Neural crest cell (in vitro differentiated cells): ENCODE results near the gene ARHGAP15. TPM values are rescaled to one million over a fixed set of nuclear protein-coding genes. Genes with fewer than 3 reads are reported as not detected.

Experiments
- DNase-seq: peaks from one replicate; pipeline ENCODE4 v3.0.0; 2021; ENCODE audit warnings: low read depth, mixed read lengths, low spot score
- H3K27ac Mint-ChIP-seq: one replicate; pipeline ENCODE4 v1.8.0; 2021; ENCODE audit warnings: mild to moderate bottlenecking, mixed read lengths; ENCODE audit not compliant: unreplicated experiment
- H3K27me3 Mint-ChIP-seq: 2 replicates; pipeline ENCODE4 v1.8.0; 2021; ENCODE audit warnings: low read depth, mild to moderate bottlenecking, mixed read lengths
- H3K36me3 Mint-ChIP-seq: 2 replicates; pipeline ENCODE4 v1.8.0; 2021; ENCODE audit warnings: low read depth, mild to moderate bottlenecking, mixed read lengths
- H3K4me1 Mint-ChIP-seq: 2 replicates; pipeline ENCODE4 v1.8.0; 2021; ENCODE audit warnings: mixed read lengths
- H3K4me3 Mint-ChIP-seq: one replicate; pipeline ENCODE4 v1.8.0; 2021; ENCODE audit warnings: mild to moderate bottlenecking, mixed read lengths
- H3K9me3 Mint-ChIP-seq: 2 replicates; pipeline ENCODE4 v1.8.0; 2021; ENCODE audit warnings: mixed read lengths
- CTCF ChIP-seq: fragments of 200-600 bp; sonication (generic); conservative IDR thresholded peaks from 2 replicates; pipeline ENCODE4 v1.5.0; 2021; ENCODE audit warnings: antibody characterized with exemption, mild to moderate bottlenecking
- total RNA-seq: library from RNA; stranded (reverse); gene quantifications from 2 replicates; pipeline ENCODE4 v1.2.1, GENCODE V29; 2021

Gene ARHGAP15
- total RNA-seq, 1 donor from 2014 or later: 2.8 TPM

- Mint-ChIP-seq H3K9me3 (no peaks in the 10 kb centered on the region), H3K4me1 (no peaks in the 10 kb centered on the region), H3K4me3 (no peak overlapping the region), H3K36me3 (no peaks in the 10 kb centered on the region), H3K27ac (no peak overlapping the region), H3K27me3 (no peaks in the 10 kb centered on the region)
- TF ChIP-seq CTCF: no peak
- DNase-seq: no peak
Measured at GRCh38 chr2:143433251-143433650, 304.0 kb downstream of the ARHGAP15 start.

DNA sequence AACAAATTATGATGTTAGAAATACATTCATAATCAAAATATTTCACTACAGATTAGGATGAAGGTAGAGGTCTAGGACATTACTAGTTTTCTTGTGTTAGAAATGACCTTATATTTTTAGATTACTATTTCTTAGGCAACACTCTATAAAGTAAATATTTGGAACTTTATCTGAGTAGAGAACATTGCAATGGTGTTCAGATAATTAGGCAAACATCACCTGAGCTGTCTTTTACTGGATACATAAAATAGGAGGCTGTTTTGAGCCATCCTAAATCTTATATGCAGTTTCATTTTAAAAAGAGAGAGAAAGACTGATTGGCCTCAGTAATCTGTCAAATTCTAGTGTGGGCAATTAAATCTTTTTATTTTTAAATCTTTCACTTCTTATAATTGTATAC, 304.6 kb downstream of the ARHGAP15 start:
- Mint-ChIP-seq H3K4me1 (no peaks in the 10 kb centered on the region), H3K9me3 (no peaks in the 10 kb centered on the region), H3K4me3 (no peak overlapping the region), H3K27ac (no peak overlapping the region), H3K36me3 (no peaks in the 10 kb centered on the region), H3K27me3 (no peaks in the 10 kb centered on the region)
- no peak for DNase-seq
- no peak for TF ChIP-seq CTCF

- DNase-seq: no peak
- Mint-ChIP-seq H3K4me1 (no peaks in the 10 kb centered on the region), H3K4me3 (no peak overlapping the region), H3K36me3 (no peaks in the 10 kb centered on the region), H3K27me3 (no peaks in the 10 kb centered on the region), H3K9me3 (no peaks in the 10 kb centered on the region), H3K27ac (no peak overlapping the region)
- no peak for TF ChIP-seq CTCF
Measured at GRCh38 chr2:143434445-143434844, 305.2 kb downstream of the ARHGAP15 start.

DNA sequence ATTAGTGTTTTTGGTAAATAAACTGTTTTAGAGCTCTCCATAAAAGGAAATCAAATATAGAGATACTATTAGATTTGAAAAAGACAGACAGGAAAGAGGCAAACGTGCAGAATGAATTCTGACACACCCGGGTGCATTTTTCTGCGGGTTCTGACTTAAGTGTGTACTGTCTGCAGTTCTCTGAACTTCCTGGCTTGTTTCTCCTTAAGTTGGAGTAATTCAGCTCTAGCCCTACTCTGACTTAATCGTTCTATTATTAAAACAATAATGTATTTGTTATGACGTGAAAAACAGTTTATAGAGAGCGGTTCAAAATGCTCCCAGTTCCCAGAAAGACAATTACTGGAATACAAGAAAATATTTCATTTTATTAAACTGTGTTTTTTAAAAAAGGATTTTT, 305.9 kb downstream of the ARHGAP15 start:
- no peak for DNase-seq
- H3K4me3 Mint-ChIP-seq: no peak overlapping the region
- no peaks in the 10 kb centered on the region for H3K27me3 Mint-ChIP-seq
- TF ChIP-seq CTCF: no peak
- H3K9me3 Mint-ChIP-seq: no peaks in the 10 kb centered on the region
- no peak overlapping the region for H3K27ac Mint-ChIP-seq
- no peaks in the 10 kb centered on the region for H3K4me1 Mint-ChIP-seq
- H3K36me3 Mint-ChIP-seq: no peaks in the 10 kb centered on the region

- no peaks in the 10 kb centered on the region for H3K4me1 Mint-ChIP-seq
- no peak overlapping the region for H3K27ac Mint-ChIP-seq
- H3K9me3 Mint-ChIP-seq: no peaks in the 10 kb centered on the region
- no peak for TF ChIP-seq CTCF
- no peaks in the 10 kb centered on the region for H3K27me3 Mint-ChIP-seq
- H3K36me3 Mint-ChIP-seq: no peaks in the 10 kb centered on the region
- no peak overlapping the region for H3K4me3 Mint-ChIP-seq
- no peak for DNase-seq
Measured at GRCh38 chr2:143436951-143437350, 307.7 kb downstream of the ARHGAP15 start.

DNA sequence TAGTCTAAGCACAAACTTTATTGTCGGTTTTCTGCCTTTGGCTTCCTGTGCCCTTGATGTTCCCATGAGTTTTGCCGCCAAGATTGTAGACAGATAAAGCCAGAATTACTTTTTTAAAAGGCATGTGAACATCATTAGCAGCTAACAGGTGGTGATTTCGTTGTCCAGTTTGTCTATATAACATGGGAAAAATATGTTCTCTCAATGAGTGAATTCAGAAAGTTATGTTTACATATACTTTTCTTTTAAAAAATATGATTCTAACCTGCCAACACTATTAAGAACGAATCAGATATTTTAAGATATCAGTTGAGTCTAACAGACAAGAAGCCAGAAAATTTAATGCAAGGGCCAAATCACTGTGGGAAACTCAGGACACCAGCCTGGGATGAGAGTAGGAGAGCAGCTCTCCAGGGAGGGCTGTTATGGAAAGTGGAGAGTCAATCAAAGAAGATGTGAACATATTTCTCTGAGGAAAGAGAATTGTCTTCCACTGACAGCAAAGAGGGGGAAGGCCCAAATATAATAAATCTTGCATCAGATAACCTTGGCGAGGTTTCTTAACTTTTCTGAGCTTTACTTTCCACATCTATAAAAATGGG, 311.3 kb downstream of the ARHGAP15 start:
- no peak for DNase-seq
- Mint-ChIP-seq H3K27me3 (no peaks in the 10 kb centered on the region), H3K9me3 (no peaks in the 10 kb centered on the region), H3K4me3 (no peak overlapping the region), H3K4me1 (no peaks in the 10 kb centered on the region), H3K36me3 (no peaks in the 10 kb centered on the region), H3K27ac (no peak overlapping the region)
- TF ChIP-seq CTCF: no peak
